ENCODE measurements around the gene DYNLT1. TPM values are rescaled to one million over a fixed set of nuclear protein-coding genes. Genes with fewer than 3 reads are reported as not detected.

Gene DYNLT1
- total and polyA plus RNA-seq, 3 donors from 2014 or later, result 165 to 319 (median 200) TPM

DNA sequence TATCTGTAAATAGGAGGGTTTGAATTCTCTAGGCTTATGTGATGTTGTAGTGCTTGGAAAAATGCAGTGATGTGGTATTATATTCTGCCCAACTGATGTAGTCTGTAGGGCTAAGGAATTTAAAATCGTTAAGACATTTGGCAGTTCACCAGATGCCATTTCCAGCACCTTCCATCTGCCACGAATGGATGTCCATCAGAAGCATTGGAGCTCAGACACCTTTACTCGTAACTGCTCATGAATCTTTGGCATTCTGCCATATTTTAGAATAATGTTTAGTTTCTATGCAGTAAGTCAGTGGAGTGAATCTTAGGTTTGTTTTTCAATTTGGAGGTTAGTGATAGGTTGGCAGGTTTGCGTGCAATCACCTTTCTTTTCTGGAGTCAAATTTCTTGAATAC is 3.0 kb upstream of the DYNLT1 start:
- intact Hi-C loops (cut with DNase I; ENCODE audit: low total_unique reads), result no loop called here
- DNase-seq, result no peak
- Histone ChIP-seq H3K4me1 (peaks cover 12% of the 10 kb centered on the region), H3K4me3 (no peak overlapping the region), H3K27me3 (no peaks in the 10 kb centered on the region), H3K9me3 (no peaks in the 10 kb centered on the region), H3K27ac (no peak overlapping the region), H3K36me3 (ENCODE audit: low read depth, missing control alignments) (no peaks in the 10 kb centered on the region)
- WGBS, 2 donors, result 69 to 72% methylated on average over 4 of the region's 4 CpGs
- no peak for TF ChIP-seq POLR2A (IDR thresholded peaks at IDR 0.05)
- TF ChIP-seq, protein P1, sequence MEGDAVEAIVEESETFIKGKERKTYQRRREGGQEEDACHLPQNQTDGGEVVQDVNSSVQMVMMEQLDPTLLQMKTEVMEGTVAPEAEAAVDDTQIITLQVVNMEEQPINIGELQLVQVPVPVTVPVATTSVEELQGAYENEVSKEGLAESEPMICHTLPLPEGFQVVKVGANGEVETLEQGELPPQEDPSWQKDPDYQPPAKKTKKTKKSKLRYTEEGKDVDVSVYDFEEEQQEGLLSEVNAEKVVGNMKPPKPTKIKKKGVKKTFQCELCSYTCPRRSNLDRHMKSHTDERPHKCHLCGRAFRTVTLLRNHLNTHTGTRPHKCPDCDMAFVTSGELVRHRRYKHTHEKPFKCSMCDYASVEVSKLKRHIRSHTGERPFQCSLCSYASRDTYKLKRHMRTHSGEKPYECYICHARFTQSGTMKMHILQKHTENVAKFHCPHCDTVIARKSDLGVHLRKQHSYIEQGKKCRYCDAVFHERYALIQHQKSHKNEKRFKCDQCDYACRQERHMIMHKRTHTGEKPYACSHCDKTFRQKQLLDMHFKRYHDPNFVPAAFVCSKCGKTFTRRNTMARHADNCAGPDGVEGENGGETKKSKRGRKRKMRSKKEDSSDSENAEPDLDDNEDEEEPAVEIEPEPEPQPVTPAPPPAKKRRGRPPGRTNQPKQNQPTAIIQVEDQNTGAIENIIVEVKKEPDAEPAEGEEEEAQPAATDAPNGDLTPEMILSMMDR (IDR thresholded peaks at IDR 0.05), result no peak

GRCh38 chr6:158646023-158646910 is 1.7 kb upstream of the DYNLT1 start:
- no peak for DNase-seq
- intact Hi-C loops (cut with DNase I; ENCODE audit: low total_unique reads), result no loop called here
- TF ChIP-seq, protein P1 (IDR thresholded peaks at IDR 0.05), result no peak
- no peak for TF ChIP-seq POLR2A (IDR thresholded peaks at IDR 0.05)

DNA sequence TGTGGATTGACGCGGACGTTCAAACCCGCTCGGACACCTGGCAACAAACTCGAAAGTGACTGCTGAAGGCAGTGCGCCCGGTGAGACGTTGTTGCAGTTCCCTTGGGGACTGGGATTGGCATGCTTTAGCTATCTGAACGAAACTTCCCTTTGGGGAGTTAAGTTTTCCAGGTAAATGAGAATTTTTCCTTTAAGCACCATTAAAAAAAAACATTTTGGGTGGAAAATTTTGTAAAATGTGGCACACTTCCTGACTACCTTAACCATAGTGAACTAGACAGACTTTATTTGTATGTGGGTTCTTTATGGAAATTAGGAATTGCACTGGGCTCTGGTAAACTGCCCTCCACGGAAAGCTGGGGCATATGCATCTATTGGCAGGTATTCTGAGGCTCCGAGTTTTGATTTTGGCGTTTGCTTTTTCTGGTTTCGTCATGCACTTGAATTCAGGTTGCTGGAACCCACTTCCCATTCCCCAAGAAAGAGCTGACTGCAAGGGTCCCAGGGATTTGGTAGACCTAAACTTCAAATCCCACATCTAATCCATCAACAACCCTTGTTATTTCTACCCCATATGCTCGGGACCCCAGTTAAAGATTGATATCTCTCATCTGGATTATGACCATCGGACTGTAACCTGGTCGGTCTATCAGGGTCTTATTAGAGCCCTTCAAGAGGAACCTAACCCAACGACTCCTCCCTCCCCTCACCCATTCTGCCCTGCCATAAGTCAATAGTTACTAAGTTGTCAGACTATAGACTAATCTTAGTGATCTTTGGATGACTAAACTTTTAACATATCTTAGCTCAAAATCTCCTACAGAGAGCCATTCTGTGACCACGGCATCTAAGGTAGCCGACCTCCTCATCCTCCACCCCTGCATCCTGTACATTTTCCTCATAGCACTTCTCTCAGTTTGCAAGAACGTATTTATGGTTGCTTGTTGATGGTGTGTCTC is 800 bp upstream of the DYNLT1 start:
- intact Hi-C loops (cut with DNase I; ENCODE audit: low total_unique reads), result no loop called here
- 20 to 33% methylated on average over 21 of the region's 21 CpGs for WGBS, 2 donors
- no peaks in the 10 kb centered on the region for H3K27me3 ChIP-seq
- no peaks in the 10 kb centered on the region for H3K9me3 ChIP-seq
- peak overlapping the region; percentile 79 to 95 for H3K4me3 ChIP-seq
- H3K27ac ChIP-seq, result peak overlapping the region; percentile 88 to 95
- peaks cover 21% of the 10 kb centered on the region for H3K4me1 ChIP-seq
- DNase-seq, result no peak
- TF ChIP-seq, protein P1 (IDR thresholded peaks at IDR 0.05), result no peak
- TF ChIP-seq POLR2A (IDR thresholded peaks at IDR 0.05), result no peak
- no peaks in the 10 kb centered on the region for H3K36me3 ChIP-seq (ENCODE audit: low read depth, missing control alignments)

More at GRCh38 chr6:158646023-158646910, 1.7 kb upstream of the DYNLT1 start:
- Histone ChIP-seq H3K27ac (no peak overlapping the region), H3K36me3 (ENCODE audit: low read depth, missing control alignments) (no peaks in the 10 kb centered on the region), H3K9me3 (no peaks in the 10 kb centered on the region), H3K4me1 (peaks cover 20% of the 10 kb centered on the region), H3K4me3 (no peak overlapping the region), H3K27me3 (no peaks in the 10 kb centered on the region)
- 74 to 83% methylated on average over 9 to 10 of the region's 10 CpGs for WGBS, 2 donors

- Histone ChIP-seq H3K27me3 (no peaks in the 10 kb centered on the region), H3K9me3 (no peaks in the 10 kb centered on the region), H3K36me3 (ENCODE audit: low read depth, missing control alignments) (no peaks in the 10 kb centered on the region), H3K4me1 (peaks cover 24% of the 10 kb centered on the region), H3K4me3 (peak overlapping the region; percentile 79 to 95), H3K27ac (peak overlapping the region; percentile 88 to 95)
- no peak for DNase-seq
- intact Hi-C loops (cut with DNase I; ENCODE audit: low total_unique reads), result no loop called here
- 0% methylated on average over 18 to 21 of the region's 21 CpGs for WGBS, 2 donors
- TF ChIP-seq POLR2A (IDR thresholded peaks at IDR 0.05), result no peak
- TF ChIP-seq, protein P1 (IDR thresholded peaks at IDR 0.05), result no peak
These were observed 710 bp downstream of the DYNLT1 start for GRCh38 chr6:158643836-158644230.

All from testis (tissue), 3 donors.